Superior temporal gyrus (tissue), 1 donor: ENCODE measurements around the gene MRPL34.
A peak's percentile ranks its signal among the peaks of the same experiment; 100 is the strongest.
"Not testable (repeated sequence)": the region's sequence is repeated elsewhere in the genome, so short reads cannot be mapped to it uniquely, and the experiment has no call there.

Experiments used
- DNase-seq: peaks from one replicate; pipeline ENCODE4 v3.0.0-alpha.2; 2016; ENCODE audit errors: extremely low spot score

MRPL34 gene

DNA sequence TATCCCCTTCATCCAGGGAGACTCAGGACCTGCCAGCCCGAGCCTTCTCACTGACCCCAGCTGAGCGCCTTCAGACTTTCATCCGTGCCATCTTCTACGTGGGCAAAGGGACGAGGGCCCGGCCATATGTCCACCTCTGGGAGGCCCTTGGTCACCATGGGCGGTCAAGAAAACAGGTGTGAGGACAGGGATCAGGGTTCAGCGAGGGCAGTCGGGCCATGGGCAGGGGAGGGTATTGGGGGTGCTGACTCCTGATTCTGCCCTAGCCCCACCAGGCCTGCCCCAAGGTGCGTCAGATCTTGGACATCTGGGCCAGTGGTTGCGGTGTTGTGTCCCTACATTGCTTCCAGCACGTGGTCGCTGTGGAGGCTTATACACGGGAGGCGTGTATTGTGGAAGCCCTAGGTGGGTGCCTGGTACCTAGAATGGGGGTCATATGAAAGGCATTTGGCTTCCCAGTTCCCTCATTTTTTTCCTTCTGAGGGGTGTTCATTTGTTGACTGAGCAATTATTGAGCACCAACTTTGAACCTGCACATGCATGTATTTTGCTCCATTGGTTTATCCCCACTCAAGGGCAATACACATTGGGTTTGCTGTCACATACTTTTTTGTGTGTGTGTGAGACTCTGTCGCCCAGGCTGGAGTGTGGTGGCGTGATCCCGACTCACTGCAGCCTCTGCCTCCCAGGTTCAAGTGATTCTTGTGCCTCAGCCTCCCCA is 20.1 kb upstream of the MRPL34 start:
- DNase-seq: no peak

DNA sequence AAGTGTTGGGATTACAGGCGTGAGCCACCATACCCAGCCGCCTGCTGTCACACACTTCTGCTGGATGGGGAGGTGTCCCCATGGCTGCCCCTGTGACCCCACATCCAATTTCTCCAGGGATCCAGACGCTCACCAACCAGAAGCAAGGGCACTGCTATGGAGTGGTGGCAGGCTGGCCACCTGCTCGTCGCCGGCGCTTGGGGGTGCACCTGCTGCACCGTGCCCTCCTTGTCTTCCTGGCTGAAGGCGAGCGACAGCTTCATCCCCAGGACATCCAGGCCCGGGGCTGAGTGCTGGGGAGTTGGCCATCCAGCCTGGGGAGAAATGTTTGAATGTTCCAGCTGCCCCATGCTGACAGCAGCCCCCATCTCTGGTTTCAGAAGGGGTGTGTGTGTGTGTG is 19.4 kb upstream of the MRPL34 start:
- no peak for DNase-seq

DNA sequence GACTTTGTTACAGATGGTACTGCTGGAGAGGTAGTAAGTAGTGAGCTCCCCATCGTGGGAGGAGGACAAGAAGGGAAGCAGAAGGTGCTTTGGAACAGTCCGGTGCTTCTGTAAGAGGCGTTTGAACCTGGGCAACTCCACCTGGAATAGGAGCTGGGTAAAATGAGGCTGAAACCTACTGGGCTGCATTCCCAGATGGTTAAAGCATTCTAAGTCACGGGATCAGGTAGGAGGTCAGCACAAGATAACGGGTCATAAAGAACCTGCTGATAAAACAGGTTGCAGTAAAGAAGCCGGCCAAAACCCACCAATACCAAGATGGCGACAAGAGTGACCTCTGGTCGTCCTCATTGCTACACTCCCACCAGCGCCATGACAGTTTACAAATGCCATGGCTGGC is 18.9 kb upstream of the MRPL34 start:
- no peak for DNase-seq

- DNase-seq: peak; percentile 9
Observed at GRCh38 chr19:17289489-17289888, 16.2 kb upstream of the MRPL34 start.

DNA sequence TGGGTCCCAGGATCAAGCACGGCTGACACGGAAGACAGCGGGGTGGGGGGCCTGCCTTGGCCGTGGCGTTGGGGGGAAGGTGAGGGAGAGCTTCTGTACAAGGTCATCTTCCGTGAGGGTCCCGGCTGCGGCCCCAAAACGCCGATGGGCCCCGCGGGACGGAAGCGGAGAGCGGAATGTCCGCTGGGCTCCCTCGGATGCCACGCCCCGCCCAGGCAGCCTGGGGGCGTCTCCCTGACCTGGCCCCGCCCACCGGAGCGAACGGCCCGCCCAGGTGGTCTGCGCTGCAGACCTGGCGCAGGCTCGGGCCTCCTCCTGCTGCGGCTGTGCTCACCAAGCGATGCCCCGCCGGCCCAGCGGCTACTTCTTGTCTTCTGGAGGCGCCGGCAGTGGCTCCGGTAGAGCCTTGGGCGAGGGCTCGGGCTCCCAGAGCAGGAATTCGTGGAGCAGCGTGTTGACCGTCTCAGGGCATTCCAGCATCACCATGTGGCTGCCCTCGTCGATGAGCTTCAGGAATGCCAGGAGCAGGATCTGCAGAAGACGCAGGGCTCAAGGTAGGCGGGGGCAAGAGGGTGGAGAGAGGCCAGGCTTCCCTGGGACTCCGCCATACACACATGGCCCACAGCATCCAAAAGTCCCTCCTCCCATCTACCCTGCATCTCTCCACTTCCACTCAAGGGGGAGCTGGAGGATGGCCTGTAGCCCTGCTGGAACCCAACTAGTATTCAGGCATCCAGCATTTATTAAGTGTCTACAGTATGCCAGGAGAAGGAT is 13.2 kb upstream of the MRPL34 start:
- DNase-seq: peak; percentile 62

DNA sequence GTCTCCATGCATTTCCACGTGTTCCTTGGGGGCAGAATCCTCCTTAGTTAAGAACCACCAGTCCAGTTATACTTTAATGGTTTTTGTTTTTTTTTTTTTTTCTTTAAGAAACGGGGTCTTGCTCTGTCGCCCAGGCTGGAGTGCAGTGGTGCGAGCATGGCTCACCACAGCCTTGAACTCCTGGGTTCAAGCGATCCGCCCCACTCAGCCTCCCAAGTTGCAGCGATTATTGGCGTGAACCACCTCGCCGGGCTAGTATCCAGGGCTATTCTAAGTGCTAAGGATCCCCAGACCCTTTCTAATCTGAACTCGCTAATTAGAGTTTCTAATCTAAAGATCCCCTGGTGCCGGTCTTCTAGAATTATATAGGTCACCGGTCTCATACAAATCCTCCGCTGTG is 12.1 kb upstream of the MRPL34 start:
- no peak for DNase-seq

GRCh38 chr19:17294051-17294891 is 11.4 kb upstream of the MRPL34 start:
- no peak for DNase-seq

- not testable (repeated sequence) for DNase-seq
Observed at GRCh38 chr19:17295551-17295950, 10.1 kb upstream of the MRPL34 start.

GRCh38 chr19:17296273-17296672 is 9.4 kb upstream of the MRPL34 start:
- no peak for DNase-seq

DNA sequence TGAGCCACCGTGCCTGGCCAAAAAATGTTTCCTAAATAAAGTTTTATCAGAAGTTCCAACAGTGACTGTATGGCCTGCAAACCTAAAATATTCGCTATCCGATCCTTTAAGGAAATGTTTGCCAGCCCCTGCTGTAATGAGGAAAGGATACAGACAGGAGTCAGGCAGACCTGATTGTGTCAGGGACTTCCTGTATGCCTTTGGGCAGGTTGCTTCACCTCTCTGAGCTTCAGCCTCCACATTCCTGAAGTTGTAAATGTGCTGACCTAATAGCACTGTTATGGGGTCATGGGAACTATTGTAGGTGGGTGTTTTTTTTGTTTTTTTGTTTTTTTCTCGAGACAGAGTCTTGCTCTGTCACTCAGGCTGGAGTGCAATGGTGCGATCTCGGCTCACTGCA is 8.7 kb upstream of the MRPL34 start:
- no peak for DNase-seq

- DNase-seq: no peak
Observed at GRCh38 chr19:17300992-17301619, 4.6 kb upstream of the MRPL34 start.

- no peak for DNase-seq
Observed at GRCh38 chr19:17302391-17303166, 3.1 kb upstream of the MRPL34 start.

DNA sequence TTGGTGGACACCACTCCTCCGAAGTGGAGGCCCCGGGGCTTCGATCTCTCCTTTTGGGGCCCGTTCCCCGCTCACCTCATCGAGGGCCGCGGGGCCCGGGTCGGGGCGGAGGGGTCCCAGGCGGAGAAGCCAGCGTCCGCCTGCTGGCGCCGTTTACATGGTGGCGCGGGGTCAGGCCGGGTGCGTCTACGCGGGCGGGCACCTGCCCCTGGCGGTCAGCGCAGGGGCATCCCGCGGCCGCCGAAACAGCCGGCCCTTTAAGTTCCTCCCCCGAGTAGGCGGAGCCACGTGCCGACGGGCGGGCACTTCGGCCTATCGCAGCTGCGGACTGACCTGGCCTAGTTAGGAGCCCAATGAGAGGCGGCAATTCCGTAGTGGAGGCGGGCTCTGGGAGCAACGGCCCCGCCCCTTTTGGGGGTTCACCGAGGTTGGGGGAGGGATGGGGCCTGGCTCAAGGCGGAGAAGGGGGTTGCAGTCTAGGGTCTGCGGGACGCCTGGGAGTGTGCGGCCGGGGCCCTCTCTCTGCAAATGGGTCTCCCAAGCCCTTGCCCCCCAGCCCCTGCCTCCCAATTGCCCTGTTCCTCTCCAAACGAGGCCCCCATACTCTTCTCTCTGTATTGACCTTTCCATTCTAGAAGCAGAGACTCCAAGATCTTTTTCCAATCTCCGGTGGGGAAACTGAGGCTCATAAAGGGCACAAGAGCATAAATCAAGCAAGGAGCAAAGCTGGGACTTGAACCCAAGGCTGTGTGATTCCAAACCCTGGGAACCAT is 2.3 kb upstream of the MRPL34 start, which contains the start of gene ABHD8:
Gene ABHD8 (minus strand): TSS at position 259 of the 773 bp plus-strand sequence. CDS start 1,809 bp downstream, outside the sequence.
- DNase-seq: peak; percentile 87

DNA sequence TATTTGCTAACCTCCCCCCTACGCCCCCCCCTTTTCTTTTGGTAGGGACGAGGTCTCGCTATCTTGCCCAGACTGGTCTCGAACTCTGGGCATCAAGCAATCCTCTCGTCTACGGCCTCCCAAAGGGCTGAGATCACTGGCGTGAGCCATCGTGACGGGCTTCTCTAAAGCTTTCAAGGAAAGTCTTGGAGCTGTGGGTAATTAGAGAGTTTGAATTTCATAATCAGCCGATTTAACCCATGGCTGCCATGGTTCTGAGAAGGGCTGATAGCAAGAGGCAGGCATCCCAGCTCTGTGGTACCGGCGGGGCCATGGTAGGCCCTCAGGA is 1.8 kb upstream of the MRPL34 start:
- DNase-seq: no peak

DNA sequence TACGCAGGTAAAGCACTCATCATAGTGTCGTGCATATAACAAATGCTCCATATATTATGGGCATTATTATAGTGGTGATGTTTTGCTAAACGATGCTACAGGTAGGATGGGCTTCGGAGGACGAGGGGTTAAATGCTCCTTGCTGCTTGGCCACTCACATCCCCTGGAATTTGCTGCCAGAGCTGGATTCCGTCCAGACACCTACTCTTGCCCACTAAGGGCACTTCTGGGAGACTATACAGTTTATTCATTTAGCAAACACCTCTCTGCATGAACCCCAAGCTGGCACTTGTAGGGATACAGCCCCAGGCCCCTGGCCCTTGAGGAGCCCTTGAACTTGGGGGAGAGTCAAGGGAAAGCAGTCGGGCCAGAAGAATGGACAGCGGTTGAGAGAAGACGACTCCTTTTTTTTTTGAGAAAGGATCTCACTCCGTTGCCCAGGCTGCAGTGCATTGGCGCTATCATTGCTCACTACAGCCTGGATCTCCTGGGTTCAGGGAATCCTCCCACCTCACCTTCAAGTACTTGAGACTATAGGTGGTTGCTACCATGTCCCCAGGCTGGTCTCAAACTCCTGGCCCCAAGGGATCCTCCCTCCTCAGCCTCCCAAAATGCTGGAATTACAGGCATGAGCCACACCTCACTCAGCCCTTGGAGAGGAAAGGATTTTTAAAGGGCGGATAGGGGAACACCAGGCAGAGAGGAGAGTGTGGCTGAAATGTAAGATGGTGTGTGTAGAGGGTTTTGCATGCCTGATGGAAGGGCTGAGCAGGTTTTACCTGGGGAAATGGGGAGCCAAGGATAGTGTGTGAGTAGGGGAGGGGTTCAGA is 1.1 kb upstream of the MRPL34 start:
- DNase-seq: no peak

- no peak for DNase-seq
Observed at GRCh38 chr19:17305216-17305516, 506 bp upstream of the MRPL34 start.

DNA sequence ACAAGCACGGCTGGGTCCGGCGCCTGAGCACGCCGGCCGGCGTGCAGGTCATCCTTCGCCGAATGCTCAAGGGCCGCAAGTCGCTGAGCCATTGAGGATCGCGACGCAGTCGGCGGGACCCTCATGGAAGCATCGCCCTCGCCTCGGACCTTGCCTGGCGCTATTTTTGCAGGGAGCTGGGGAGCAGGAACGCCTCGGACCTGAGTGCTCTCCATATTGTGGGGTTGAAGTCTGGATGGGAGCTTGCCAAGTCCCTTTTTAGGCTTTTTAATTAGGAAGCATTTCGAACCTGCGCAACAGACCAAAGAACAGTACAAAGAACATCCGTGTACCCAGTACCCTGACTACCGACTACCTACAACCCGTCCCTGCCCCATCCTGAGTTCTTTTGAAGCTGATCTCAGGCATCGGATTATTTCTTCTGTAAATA is 628 bp downstream of the MRPL34 start:
- no peak for DNase-seq

GRCh38 chr19:17307876-17308377 is 2.3 kb downstream of the MRPL34 start:
- no peak for DNase-seq

DNA sequence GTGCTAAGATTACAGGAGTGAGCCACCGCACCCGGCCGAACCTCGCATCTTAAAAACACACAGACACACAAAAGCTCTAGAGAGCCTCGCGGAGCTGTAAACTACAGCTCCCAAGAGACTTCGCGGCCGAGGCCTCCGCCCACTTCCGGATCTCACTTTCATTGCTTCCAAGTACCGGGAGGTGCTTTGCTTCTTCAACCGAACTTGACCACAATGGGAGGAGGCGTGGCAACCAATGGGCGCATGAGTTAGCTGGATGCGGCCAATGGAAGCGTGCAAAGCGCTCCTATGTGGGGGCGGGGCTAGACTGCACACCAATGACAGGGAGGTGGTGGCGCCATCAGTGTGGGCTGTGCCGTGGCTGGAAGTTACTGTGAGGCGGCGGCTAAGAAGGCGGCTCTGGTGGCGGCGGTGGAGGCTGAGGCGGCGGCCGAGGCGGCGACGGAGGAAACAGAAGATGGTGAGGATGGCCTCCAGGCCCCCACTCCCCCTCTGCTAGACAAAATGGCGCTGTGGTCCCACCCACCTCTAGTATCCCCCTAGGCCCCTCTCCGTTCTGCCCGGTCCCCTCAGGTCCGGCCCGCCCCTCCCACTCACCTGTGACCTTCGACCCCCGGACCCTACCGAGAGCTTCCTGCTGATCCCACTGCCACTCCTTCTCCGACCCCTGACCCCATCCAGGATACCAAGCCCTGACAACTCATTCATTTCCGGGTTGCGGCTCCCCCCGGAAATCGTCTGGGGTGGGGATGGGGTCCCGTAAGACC is 3.7 kb downstream of the MRPL34 start, which contains the start of gene DDA1:
Gene DDA1 (plus strand): TSS at position 366 of the 767 bp plus-strand sequence. CDS start 92 bp downstream, at position 458.
- peak; percentile 100 for DNase-seq
